Neuronal stem cell (in vitro differentiated cells): ENCODE data around the gene TLX3. TPM values are rescaled to one million over a fixed set of nuclear protein-coding genes. Genes with fewer than 3 reads are reported as not detected.

Experiments used
- DNase-seq: peaks from one replicate; pipeline ENCODE4 v3.0.0-alpha.2; 2013; ENCODE audit warnings: low spot score
- H2AFZ ChIP-seq: one replicate; pipeline ENCODE4 v1.6.1; 2013; ENCODE audit warnings: mild to moderate bottlenecking, low read length, inconsistent platforms
- H2AK5ac ChIP-seq: 2 replicates; pipeline ENCODE4 v1.6.1; 2013; ENCODE audit warnings: low read depth, mild to moderate bottlenecking, inconsistent platforms, low read length, moderate library complexity, mixed read lengths
- H2BK120ac ChIP-seq: 2 replicates; pipeline ENCODE4 v1.6.1; 2013; ENCODE audit warnings: low read depth, mild to moderate bottlenecking, inconsistent platforms, low read length, moderate library complexity, mixed read lengths
- H2BK12ac ChIP-seq: one replicate; pipeline ENCODE4 v1.6.1; 2013; ENCODE audit warnings: low read length, inconsistent platforms
- H2BK15ac ChIP-seq: 2 replicates; pipeline ENCODE4 v1.6.1; 2013; ENCODE audit warnings: mild to moderate bottlenecking, low read length, inconsistent platforms, mixed read lengths
- H2BK5ac ChIP-seq: one replicate; pipeline ENCODE4 v1.6.1; 2013; ENCODE audit warnings: inconsistent platforms, mild to moderate bottlenecking, low read length, moderate library complexity
- H3K14ac ChIP-seq: one replicate; pipeline ENCODE4 v1.6.1; 2013; ENCODE audit warnings: low read length, inconsistent platforms
- H3K18ac ChIP-seq: 2 replicates; pipeline ENCODE4 v1.6.1; 2013; ENCODE audit warnings: low read length, inconsistent platforms
- H3K23ac ChIP-seq: 2 replicates; pipeline ENCODE4 v1.6.1; 2013; ENCODE audit warnings: low read depth, mild to moderate bottlenecking, mixed read lengths, low read length, inconsistent platforms; ENCODE audit not compliant: poor library complexity
- H3K27ac ChIP-seq: replicated peaks from 3 replicates; pipeline ENCODE4 v1.5.1; 2013; ENCODE audit warnings: low read length, inconsistent platforms
- H3K27me3 ChIP-seq, 3 experiments: 2 replicates each; pipeline ENCODE4 v1.6.1; 2013; ENCODE audit warnings: low read length in 3 of 3, mild to moderate bottlenecking in 2 of 3, inconsistent platforms in 1 of 3, low read depth in 1 of 3, mixed read lengths in 1 of 3, moderate library complexity in 1 of 3; ENCODE audit not compliant: control insufficient read depth in 3 of 3, insufficient read depth in 3 of 3
- H3K36me3 ChIP-seq, 2 donors: replicated peaks in 1 of 2; 2 replicates each; pipeline ENCODE4 v1.6.1; 2013; ENCODE audit warnings: low read length in 2 of 2; ENCODE audit not compliant: control insufficient read depth in 2 of 2, insufficient read depth in 2 of 2
- H3K4ac ChIP-seq: 2 replicates; pipeline ENCODE4 v1.6.1; 2013; ENCODE audit warnings: inconsistent platforms, mild to moderate bottlenecking, low read length, moderate library complexity
- H3K4me1 ChIP-seq, 2 donors: 1 replicate in 1 of 2; 2 replicates in 1 of 2; pipeline ENCODE4 v1.6.1; 2013; ENCODE audit warnings: low read length in 2 of 2, low read depth in 1 of 2; ENCODE audit not compliant: control insufficient read depth in 2 of 2, insufficient read depth in 1 of 2
- H3K4me2 ChIP-seq: one replicate; pipeline ENCODE4 v1.6.1; 2013; ENCODE audit warnings: mild to moderate bottlenecking, low read length, inconsistent platforms; ENCODE audit not compliant: insufficient read depth, poor library complexity, severe bottlenecking
- H3K4me3 ChIP-seq, 2 donors: 2 replicates each; pipeline ENCODE4 v1.5.1; 2013; ENCODE audit warnings: low read length in 2 of 2, mild to moderate bottlenecking in 2 of 2, inconsistent platforms in 1 of 2, moderate library complexity in 1 of 2
- H3K79me1 ChIP-seq: one replicate; pipeline ENCODE4 v1.6.1; 2013; ENCODE audit warnings: low read depth, mild to moderate bottlenecking, inconsistent platforms, low read length, moderate library complexity
- H3K9ac ChIP-seq: one replicate; pipeline ENCODE4 v1.6.1; 2013; ENCODE audit warnings: mild to moderate bottlenecking, low read depth, low read length, inconsistent platforms; ENCODE audit not compliant: poor library complexity
- H3K9me3 ChIP-seq, 2 donors: replicated peaks in 1 of 2; 2 replicates each; pipeline versions ENCODE3 to v1.6.1; 2013; ENCODE audit warnings: low read length in 2 of 2, mild to moderate bottlenecking in 2 of 2, inconsistent platforms in 1 of 2, low read depth in 1 of 2, mixed read lengths in 1 of 2, moderate library complexity in 1 of 2; ENCODE audit not compliant: control insufficient read depth in 2 of 2, insufficient read depth in 1 of 2
- H4K8ac ChIP-seq: one replicate; pipeline ENCODE4 v1.6.1; 2013; ENCODE audit warnings: low read depth, mild to moderate bottlenecking, inconsistent platforms, low read length, moderate library complexity
- H4K91ac ChIP-seq: one replicate; pipeline ENCODE4 v1.6.1; 2013; ENCODE audit warnings: low read length, low read depth, mild to moderate bottlenecking, inconsistent platforms; ENCODE audit not compliant: poor library complexity
- WGBS, 2 donors: extraction: QIAGEN DNeasy Blood & Tissue Kit; methylation state at CpG; one replicate each; pipeline ENCODE4 v1.1.7; 2013; ENCODE audit warnings: missing lambda C conversion rate in 2 of 2, mixed read lengths in 1 of 2; ENCODE audit not compliant: insufficient read length in 2 of 2, insufficient replicate concordance in 1 of 2; ENCODE audit errors: extremely low coverage in 2 of 2; 5-methylcytosine and 5-hydroxymethylcytosine counted together
- polyA plus RNA-seq, 2 experiments: library from polyadenylated mRNA; stranded (reverse); fragments of 200-250 nt; gene quantifications; one replicate each; pipeline ENCODE4 v1.2.3, GENCODE V29; 2013

Gene TLX3
- not detected for polyA plus RNA-seq (2013, experiment 1 of 2)
- not detected for polyA plus RNA-seq (2013, experiment 2 of 2)

- H3K27me3 ChIP-seq: peaks cover 67 to 98% (median 94%) of the 10 kb centered on the region in 3 experiments
- H2AFZ ChIP-seq: peak within 1 kb of the TSS; percentile 70
- peaks cover 4 to 15% of the 10 kb centered on the region in 2 donors for H3K4me1 ChIP-seq
- WGBS, 2 donors: no CpG with 5 or more reads among the region's 73 CpGs
- H3K27ac ChIP-seq: no peak within 1 kb of the TSS
- peak within 1 kb of the TSS; percentile 71 for H3K18ac ChIP-seq
- H4K91ac ChIP-seq: no peak within 1 kb of the TSS
- peak within 1 kb of the TSS in 1 of 2 donors; percentile 11 for H3K4me3 ChIP-seq
- H3K9me3 ChIP-seq: peaks cover 0 to 3% of the 10 kb centered on the region in 2 donors
- peak within 1 kb of the TSS; percentile 52 for H3K4me2 ChIP-seq
- H3K36me3 ChIP-seq: no peaks in the 10 kb centered on the region
- H2AK5ac ChIP-seq: peak within 1 kb of the TSS; percentile 61
- H4K8ac ChIP-seq: no peak within 1 kb of the TSS
- no peak within 1 kb of the TSS for H2BK15ac ChIP-seq
- no peak within 1 kb of the TSS for H2BK5ac ChIP-seq
- no peaks in the 10 kb centered on the region for H3K79me1 ChIP-seq
- peak within 1 kb of the TSS; percentile 61 for H2BK120ac ChIP-seq
- DNase-seq: no peak
- peak within 1 kb of the TSS; percentile 22 for H2BK12ac ChIP-seq
- H3K23ac ChIP-seq: peak within 1 kb of the TSS; percentile 95
- H3K14ac ChIP-seq: peak within 1 kb of the TSS; percentile 56
- no peak within 1 kb of the TSS for H3K9ac ChIP-seq
- no peak within 1 kb of the TSS for H3K4ac ChIP-seq
These were observed at the start of gene TLX3 for GRCh38 chr5:171308453-171309275. TLX3 (plus strand) TSS chr5:171309248; CDS start chr5:171309366, 118 bp downstream.

- no peak for DNase-seq
- no peak overlapping the region for H2BK12ac ChIP-seq
- no peak overlapping the region for H2BK120ac ChIP-seq
- H3K23ac ChIP-seq: no peak overlapping the region
- H3K27me3 ChIP-seq: no peaks in the 10 kb centered on the region
- H2AK5ac ChIP-seq: no peak overlapping the region
- H2AFZ ChIP-seq: no peak overlapping the region
- no peaks in the 10 kb centered on the region for H3K79me1 ChIP-seq
- H3K4me2 ChIP-seq: no peak overlapping the region
- H3K4me3 ChIP-seq: no peak overlapping the region
- no peak overlapping the region for H3K4ac ChIP-seq
- H3K14ac ChIP-seq: no peak overlapping the region
- no peak overlapping the region for H3K18ac ChIP-seq
- H4K91ac ChIP-seq: no peak overlapping the region
- H3K36me3 ChIP-seq: no peaks in the 10 kb centered on the region
- no peak overlapping the region for H4K8ac ChIP-seq
- no peak overlapping the region for H3K9ac ChIP-seq
- WGBS, 2 donors: no CpG with 5 or more reads among the region's 1 CpG
- no peak overlapping the region for H2BK15ac ChIP-seq
- H2BK5ac ChIP-seq: no peak overlapping the region
- peaks cover 0 to 2% of the 10 kb centered on the region in 2 donors for H3K4me1 ChIP-seq
- H3K27ac ChIP-seq: no peak overlapping the region
- H3K9me3 ChIP-seq: no peaks in the 10 kb centered on the region
These were observed 47.7 kb upstream of the TLX3 start for GRCh38 chr5:171261361-171261760.

GRCh38 chr5:171261904-171262303 is 47.1 kb upstream of the TLX3 start:
- no peak for DNase-seq
- Histone ChIP-seq H2AFZ (no peak overlapping the region), H3K4me1 (peaks cover 0 to 2% of the 10 kb centered on the region in 2 donors), H4K91ac (no peak overlapping the region), H3K27me3 (no peaks in the 10 kb centered on the region), H3K23ac (no peak overlapping the region), H3K4me2 (no peak overlapping the region), H3K9me3 (no peaks in the 10 kb centered on the region), H3K79me1 (no peaks in the 10 kb centered on the region), H3K18ac (no peak overlapping the region), H3K14ac (no peak overlapping the region), H3K4me3 (no peak overlapping the region), H2BK120ac (no peak overlapping the region), H2BK5ac (no peak overlapping the region), H2BK15ac (no peak overlapping the region), H3K36me3 (no peaks in the 10 kb centered on the region), H4K8ac (no peak overlapping the region), H3K27ac (no peak overlapping the region), H3K4ac (no peak overlapping the region), H2BK12ac (no peak overlapping the region), H3K9ac (no peak overlapping the region), H2AK5ac (no peak overlapping the region)
- no CpG with 5 or more reads among the region's 4 CpGs for WGBS, 2 donors

GRCh38 chr5:171263181-171263580 is 45.9 kb upstream of the TLX3 start:
- H3K9ac ChIP-seq: no peak overlapping the region
- no peaks in the 10 kb centered on the region for H3K9me3 ChIP-seq
- H3K4me3 ChIP-seq: no peak overlapping the region
- no peak overlapping the region for H2BK120ac ChIP-seq
- H3K18ac ChIP-seq: no peak overlapping the region
- no peak overlapping the region for H2BK5ac ChIP-seq
- no peak overlapping the region for H2AFZ ChIP-seq
- H3K4me2 ChIP-seq: no peak overlapping the region
- H2BK15ac ChIP-seq: no peak overlapping the region
- no peak overlapping the region for H2BK12ac ChIP-seq
- H3K79me1 ChIP-seq: no peaks in the 10 kb centered on the region
- DNase-seq: no peak
- no peak overlapping the region for H3K4ac ChIP-seq
- no peaks in the 10 kb centered on the region for H3K27me3 ChIP-seq
- H3K27ac ChIP-seq: no peak overlapping the region
- H4K8ac ChIP-seq: no peak overlapping the region
- H3K36me3 ChIP-seq: no peaks in the 10 kb centered on the region
- H2AK5ac ChIP-seq: no peak overlapping the region
- H4K91ac ChIP-seq: no peak overlapping the region
- no peak overlapping the region for H3K23ac ChIP-seq
- H3K14ac ChIP-seq: no peak overlapping the region
- peaks cover 0 to 2% of the 10 kb centered on the region in 2 donors for H3K4me1 ChIP-seq
